Choroid plexus epithelial cell (primary cell): ENCODE results near the gene EHMT1.
A peak's percentile ranks its signal among the peaks of the same experiment; 100 is the strongest.
"Not testable (repeated sequence)": the region's sequence is repeated elsewhere in the genome, so short reads cannot be mapped to it uniquely, and the experiment has no call there.

Source experiments
- DNase-seq: peaks from one replicate; pipeline ENCODE4 v3.0.0-alpha.2; 2010; ENCODE audit warnings: low read depth
- H3K4me3 ChIP-seq: 2 replicates; pipeline ENCODE4 v1.5.1; 2011; ENCODE audit warnings: low read depth, mild to moderate bottlenecking, control low read depth, low read length, moderate library complexity
- CTCF ChIP-seq: conservative IDR thresholded peaks from 2 replicates; pipeline ENCODE4 v1.5.1; 2011; ENCODE audit warnings: low read depth, mild to moderate bottlenecking, control low read depth, inconsistent platforms, low read length, moderate library complexity

EHMT1 gene

GRCh38 chr9:137709411-137710101 is 90.8 kb downstream of the EHMT1 start:
- DNase-seq = no peak
- TF ChIP-seq CTCF = no peak
- no peak overlapping the region for H3K4me3 ChIP-seq

- no peak for TF ChIP-seq CTCF
- H3K4me3 ChIP-seq = no peak overlapping the region
Observed at GRCh38 chr9:137710704-137711103, 91.9 kb downstream of the EHMT1 start.

GRCh38 chr9:137711678-137712105 is 92.9 kb downstream of the EHMT1 start:
- no peak overlapping the region for H3K4me3 ChIP-seq
- TF ChIP-seq CTCF = no peak
- no peak for DNase-seq

More at GRCh38 chr9:137710704-137711103, 91.9 kb downstream of the EHMT1 start:
- DNase-seq = peak; percentile 57

GRCh38 chr9:137715321-137715720 is 96.5 kb downstream of the EHMT1 start:
- TF ChIP-seq CTCF = no peak
- no peak for DNase-seq
- H3K4me3 ChIP-seq = no peak overlapping the region

- not testable (repeated sequence) for H3K4me3 ChIP-seq, DNase-seq
Observed at GRCh38 chr9:137715866-137716693, 97.3 kb downstream of the EHMT1 start.

- no peak for TF ChIP-seq CTCF
- no peak overlapping the region for H3K4me3 ChIP-seq
- DNase-seq = no peak
Observed at GRCh38 chr9:137716694-137717287, 98.0 kb downstream of the EHMT1 start.

- no peak for TF ChIP-seq CTCF
- no peak overlapping the region for H3K4me3 ChIP-seq
- DNase-seq = no peak
Observed at GRCh38 chr9:137717776-137718327, 99.0 kb downstream of the EHMT1 start.
